Activated naive CD8-positive, alpha-beta T cell treated with anti-CD3 and anti-CD28 coated beads, Interleukin-2, amount 50 U/mL, for 16 hours (primary cell): Measurements from ENCODE around the gene MRC2.
"Not testable (repeated sequence)": the region's sequence is repeated elsewhere in the genome, so short reads cannot be mapped to it uniquely, and the experiment has no call there.

ENCODE experiments used
- DNase-seq: peaks from one replicate; pipeline ENCODE4 v3.0.0-alpha.2; 2020; ENCODE audit warnings: low read depth, low spot score

MRC2 gene

DNA sequence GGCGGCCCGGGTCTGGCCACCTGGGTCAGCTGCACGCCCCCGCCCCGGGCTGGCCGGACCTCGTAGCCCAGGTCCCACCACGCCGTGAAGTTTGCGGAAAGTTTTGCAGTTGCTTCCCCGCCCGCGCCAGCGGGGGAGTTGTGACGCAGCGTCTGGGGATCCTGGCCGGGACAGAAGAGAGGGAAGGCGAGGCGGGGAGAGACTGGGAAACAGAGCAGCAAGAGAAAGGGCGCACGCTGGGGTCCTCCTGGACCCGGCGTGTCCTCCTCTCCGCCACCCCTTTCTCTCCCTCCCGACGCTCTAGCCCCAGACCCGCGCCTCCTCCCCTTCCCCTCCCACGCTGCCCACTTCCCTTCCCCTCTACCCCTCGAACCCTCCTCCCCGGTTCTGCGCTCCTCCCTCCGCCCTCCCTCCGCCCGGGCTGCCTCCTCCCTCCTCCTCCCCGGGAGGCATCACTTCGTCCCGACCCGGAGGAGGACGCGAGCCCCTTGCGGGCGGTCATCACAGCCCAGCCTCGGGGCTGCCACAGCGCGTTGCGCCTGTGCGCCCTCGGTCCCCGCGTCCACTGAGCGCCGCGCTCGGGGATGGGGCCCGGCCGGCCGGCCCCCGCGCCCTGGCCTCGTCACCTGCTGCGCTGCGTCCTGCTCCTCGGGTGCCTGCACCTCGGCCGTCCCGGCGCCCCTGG is at the start of gene MRC2:
MRC2 (plus strand) TSS at position 452 of the 685 bp plus-strand sequence; CDS start at position 585, 133 bp downstream.
- no peak for DNase-seq

DNA sequence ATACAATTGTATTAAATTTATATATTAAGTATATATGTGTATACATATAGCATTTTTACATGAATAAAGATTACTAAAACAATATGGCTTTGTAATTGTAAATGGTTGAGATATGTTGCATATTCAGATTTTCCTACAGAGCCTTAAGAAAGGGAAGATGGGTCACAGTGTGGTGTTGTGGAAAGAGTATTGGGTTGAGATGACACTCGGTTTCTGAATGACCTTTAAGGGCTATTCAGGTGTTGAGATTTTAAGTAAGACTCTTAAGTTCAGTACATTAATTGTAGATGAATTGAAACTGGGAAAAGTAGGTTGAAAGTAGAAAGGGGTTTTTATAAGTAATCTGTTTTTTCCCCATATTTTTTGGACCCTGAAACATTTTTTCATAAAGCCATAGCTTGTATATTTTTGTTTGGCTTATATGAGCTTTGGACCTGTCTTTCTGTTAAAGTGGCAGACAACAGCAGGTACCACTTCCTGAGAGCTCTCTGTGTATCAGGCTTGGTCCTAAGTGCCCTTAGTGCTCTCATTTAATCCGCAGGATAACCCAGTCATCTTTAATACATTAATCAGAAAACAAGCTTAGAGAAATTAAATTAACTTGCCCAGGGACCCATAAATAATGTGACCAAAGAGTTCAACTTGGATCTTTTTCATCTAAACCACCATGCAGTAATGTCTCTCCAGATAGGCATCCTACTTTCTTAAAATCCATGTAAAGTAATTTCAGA is 48.5 kb upstream of the MRC2 start:
- no peak for DNase-seq

DNA sequence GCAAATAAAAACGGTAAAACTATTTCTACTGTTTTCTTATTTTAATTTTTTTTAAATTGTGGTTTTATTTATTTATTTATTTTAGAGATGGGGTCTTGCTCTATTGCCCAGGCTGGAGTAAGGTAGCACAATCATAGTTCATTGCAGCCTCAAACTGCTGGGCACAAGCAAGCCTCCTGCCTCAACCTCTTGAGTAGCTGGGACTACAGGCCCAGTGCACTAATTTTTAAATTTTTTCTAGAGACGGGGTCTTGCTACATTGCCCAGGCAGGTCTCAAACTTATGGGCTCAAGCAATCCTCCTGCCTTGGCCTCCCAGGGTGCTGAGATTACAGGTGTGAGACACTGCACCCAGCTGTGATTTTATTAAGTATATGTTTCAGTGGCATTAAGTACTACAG is 46.5 kb upstream of the MRC2 start:
- no peak for DNase-seq

DNA sequence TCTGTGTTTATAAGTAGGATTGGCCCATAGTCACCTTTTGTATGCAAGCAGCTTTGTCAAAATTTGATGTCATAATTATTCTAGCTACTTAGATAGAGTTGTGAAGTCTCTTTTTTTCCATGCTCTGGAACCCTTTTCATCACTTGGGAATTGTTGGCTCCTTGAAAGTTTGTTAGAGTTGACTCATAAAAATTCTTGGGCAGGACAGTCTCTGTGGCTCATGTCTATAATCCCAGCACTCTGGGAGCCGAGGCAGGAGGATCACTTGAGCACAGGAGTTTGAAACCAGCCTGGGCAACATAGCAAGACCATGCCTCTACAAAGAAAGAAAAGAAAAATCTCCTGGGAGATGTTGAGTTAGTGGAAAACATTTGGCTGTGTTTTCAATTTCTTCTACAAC is 45.7 kb upstream of the MRC2 start:
- no peak for DNase-seq

GRCh38 chr17:62587554-62587953 is 39.9 kb upstream of the MRC2 start:
- DNase-seq = no peak

GRCh38 chr17:62588109-62588508 is 39.4 kb upstream of the MRC2 start:
- no peak for DNase-seq

DNA sequence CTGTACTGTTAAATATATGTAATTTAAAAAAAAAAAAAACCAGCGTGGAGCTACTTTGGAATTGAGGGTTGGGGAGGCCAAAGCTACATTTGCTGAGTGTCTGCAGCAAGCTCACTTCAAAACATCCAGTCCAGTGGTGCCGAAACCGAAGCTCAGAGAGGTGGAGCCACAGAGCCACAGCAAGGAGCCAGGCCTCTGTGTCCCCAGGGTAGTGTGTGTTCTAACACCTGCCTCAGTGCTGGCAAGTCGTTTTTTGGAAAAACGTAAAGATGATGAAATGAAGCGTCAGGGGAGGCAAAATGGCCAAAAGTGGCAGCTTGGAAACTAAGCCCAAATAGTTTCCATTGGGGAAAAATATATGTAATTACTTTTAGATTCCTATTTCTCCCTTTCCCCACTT is 36.1 kb upstream of the MRC2 start:
- DNase-seq = no peak

- not testable (repeated sequence) for DNase-seq
These were observed 35.6 kb upstream of the MRC2 start for GRCh38 chr17:62591822-62592221.

GRCh38 chr17:62592341-62593099 is 35.0 kb upstream of the MRC2 start:
- no peak for DNase-seq

GRCh38 chr17:62595484-62595883 is 32.0 kb upstream of the MRC2 start:
- DNase-seq = no peak

GRCh38 chr17:62596662-62597061 is 30.8 kb upstream of the MRC2 start:
- no peak for DNase-seq

DNA sequence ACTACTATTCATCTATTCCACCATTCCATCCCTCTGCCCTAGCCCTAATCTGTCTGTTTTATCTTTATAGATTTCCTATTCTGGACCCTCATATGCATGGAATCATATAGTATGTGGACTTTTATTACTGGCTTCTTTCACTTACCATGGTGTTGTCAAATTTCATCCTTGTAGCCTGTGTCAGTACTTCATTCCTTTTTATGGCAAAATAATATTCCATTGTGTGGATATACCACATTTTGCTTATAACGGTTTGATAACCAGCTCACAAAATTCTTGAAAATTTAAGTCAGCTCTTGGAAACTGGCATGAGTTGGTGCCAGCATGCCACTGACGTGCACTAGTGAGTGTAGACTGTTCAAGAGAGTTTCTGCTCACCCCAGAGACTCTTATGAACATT is 30.3 kb upstream of the MRC2 start:
- no peak for DNase-seq

DNA sequence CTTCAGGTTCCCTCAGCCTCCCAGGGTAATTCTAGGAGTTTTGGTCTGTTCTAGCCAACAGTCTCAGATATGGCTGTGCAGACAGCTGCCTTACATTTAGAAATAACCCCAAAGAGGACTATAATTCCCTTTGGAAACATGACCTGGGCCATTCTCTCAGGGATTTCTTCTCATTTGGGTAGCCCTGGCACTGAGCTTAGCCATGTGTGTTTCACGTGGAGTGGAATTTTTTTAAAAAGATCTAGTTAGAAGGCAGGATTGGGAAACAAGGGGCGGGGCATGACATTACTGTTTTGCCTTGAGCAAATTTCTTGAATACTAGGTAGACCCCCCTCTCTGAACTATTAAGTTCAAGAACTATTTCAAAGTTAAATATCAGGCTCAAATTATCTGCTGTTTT is 29.6 kb upstream of the MRC2 start:
- DNase-seq = no peak

- no peak for DNase-seq
These were observed 27.4 kb upstream of the MRC2 start for GRCh38 chr17:62599964-62600657.

GRCh38 chr17:62600805-62601204 is 26.7 kb upstream of the MRC2 start:
- DNase-seq = no peak

- no peak for DNase-seq
These were observed 26.0 kb upstream of the MRC2 start for GRCh38 chr17:62601471-62601870.

GRCh38 chr17:62603783-62604182 is 23.7 kb upstream of the MRC2 start:
- DNase-seq = not testable (repeated sequence)

- DNase-seq = no peak
These were observed 21.9 kb upstream of the MRC2 start for GRCh38 chr17:62605588-62605987.

- DNase-seq = no peak
These were observed 16.2 kb upstream of the MRC2 start for GRCh38 chr17:62611292-62611691.

DNA sequence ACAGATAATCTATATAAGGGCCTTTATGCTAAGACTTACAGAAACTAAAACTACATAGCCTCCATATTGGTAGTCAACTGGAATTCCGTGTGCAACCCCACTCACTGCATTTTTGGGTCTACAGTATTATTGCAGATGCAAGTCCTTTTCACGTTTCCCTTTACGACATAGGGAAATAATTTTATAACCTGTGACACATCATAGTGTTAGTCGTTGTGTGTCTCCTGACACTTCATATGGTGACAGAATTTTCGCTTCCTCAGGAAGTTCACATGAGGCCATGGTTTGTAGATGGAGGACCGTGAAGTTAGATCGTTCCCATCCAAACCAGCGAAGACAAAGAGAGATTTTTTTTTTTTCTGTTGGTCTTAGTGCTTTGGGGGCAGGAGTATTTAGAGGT is 15.7 kb upstream of the MRC2 start:
- no peak for DNase-seq

DNA sequence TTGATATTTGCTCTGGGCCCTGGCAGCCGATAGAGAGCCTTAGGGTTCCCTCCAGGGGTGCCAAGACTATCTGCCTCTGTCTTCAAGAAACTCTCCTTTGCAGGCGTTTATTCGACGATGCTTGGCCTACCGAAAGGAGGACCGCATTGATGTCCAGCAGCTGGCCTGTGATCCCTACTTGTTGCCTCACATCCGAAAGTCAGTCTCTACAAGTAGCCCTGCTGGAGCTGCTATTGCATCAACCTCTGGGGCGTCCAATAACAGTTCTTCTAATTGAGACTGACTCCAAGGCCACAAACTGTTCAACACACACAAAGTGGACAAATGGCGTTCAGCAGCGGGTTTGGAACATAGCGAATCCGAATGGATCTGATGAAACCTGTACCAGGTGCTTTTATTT is 15.2 kb upstream of the MRC2 start:
- not testable (repeated sequence) for DNase-seq

DNA sequence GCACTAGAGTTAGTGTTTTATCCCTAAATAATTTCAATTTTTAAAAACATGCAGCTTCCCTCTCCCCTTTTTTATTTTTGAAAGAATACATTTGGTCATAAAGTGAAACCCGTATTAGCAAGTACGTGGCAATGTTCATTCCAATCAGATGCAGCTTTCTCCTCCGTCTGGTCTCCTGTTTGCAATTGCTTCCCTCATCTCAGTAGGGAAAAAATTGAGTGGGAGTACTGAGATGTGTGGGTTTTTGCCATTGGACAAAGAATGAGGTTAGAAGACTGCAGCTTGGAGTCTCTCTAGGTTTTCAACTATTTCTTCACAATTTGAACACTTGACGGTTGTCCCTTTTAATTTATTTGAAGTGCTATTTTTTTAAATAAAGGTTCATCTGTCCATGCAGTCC is 14.4 kb upstream of the MRC2 start:
- DNase-seq = not testable (repeated sequence)
